ENCODE measurements around the gene FERMT3. TPM values are rescaled to one million over a fixed set of nuclear protein-coding genes. Genes with fewer than 3 reads are reported as not detected.

Gene FERMT3
- total and polyA plus RNA-seq, 2 of the 8 experiments (the other 6 are each of a cell fraction or from before 2014, with no cell fraction given) = 1.4 to 3.7 TPM

GRCh38 chr11:64165842-64166635 lies 40.5 kb upstream of the FERMT3 start, which contains the start of gene MACROD1 (continued):
- TF ChIP-seq CHD1 (IDR thresholded peaks at IDR 0.05; ENCODE audit: low read depth, low read length) = no peak
- TF ChIP-seq, protein P1, sequence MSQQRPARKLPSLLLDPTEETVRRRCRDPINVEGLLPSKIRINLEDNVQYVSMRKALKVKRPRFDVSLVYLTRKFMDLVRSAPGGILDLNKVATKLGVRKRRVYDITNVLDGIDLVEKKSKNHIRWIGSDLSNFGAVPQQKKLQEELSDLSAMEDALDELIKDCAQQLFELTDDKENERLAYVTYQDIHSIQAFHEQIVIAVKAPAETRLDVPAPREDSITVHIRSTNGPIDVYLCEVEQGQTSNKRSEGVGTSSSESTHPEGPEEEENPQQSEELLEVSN (IDR thresholded peaks at IDR 0.05) = peak; percentile 59
- TF ChIP-seq MAFK (IDR thresholded peaks at IDR 0.05; ENCODE audit: low read depth, low read length) = no peak
- TF ChIP-seq BCL11A (IDR thresholded peaks at IDR 0.05; ENCODE audit: low read depth in 2 of 2, low read length in 2 of 2) = no peak
- no peak for TF ChIP-seq SAP30 (IDR thresholded peaks at IDR 0.05; ENCODE audit: insufficient read depth, insufficient replicate concordance, low read length)
- peak; percentile 94 for TF ChIP-seq RBBP5 (IDR thresholded peaks at IDR 0.05; ENCODE audit: borderline replicate concordance, low read depth, low read length)
- TF ChIP-seq CREB1 (IDR thresholded peaks at IDR 0.05) = no peak
- TF ChIP-seq BRCA1 (IDR thresholded peaks at IDR 0.05; ENCODE audit: low read depth, low read length) = no peak
- peak; percentile 88 for TF ChIP-seq SP1 (IDR thresholded peaks at IDR 0.05; ENCODE audit: low read depth, low read length)
- TF ChIP-seq GTF2F1 (IDR thresholded peaks at IDR 0.05; ENCODE audit: borderline replicate concordance, low read depth, low read length) = no peak
- 0 out of 2 replicates have a peak, but pooled peaks have one; percentile 26 for TF ChIP-seq EGR1 (IDR thresholded peaks at IDR 0.05; ENCODE audit: borderline replicate concordance, low read depth, low read length)
- TF ChIP-seq ZNF274 (IDR thresholded peaks at IDR 0.05; ENCODE audit: borderline replicate concordance, extremely low read depth, low read length) = no peak
- TF ChIP-seq EP300 (IDR thresholded peaks at IDR 0.05; ENCODE audit: borderline replicate concordance in 1 of 2, low read depth in 2 of 2, low read length in 2 of 2) = peak in 1 of 2 experiments; percentile 60; a peak in 1 of 3 replicates
- TF ChIP-seq, protein P2, sequence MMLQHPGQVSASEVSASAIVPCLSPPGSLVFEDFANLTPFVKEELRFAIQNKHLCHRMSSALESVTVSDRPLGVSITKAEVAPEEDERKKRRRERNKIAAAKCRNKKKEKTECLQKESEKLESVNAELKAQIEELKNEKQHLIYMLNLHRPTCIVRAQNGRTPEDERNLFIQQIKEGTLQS (IDR thresholded peaks at IDR 0.05; ENCODE audit: insufficient read depth, low read depth, low read length) = no peak
- peak; percentile 52 for TF ChIP-seq TAF1 (IDR thresholded peaks at IDR 0.05; ENCODE audit: low read depth, low read length)
- TF ChIP-seq TCF12 (IDR thresholded peaks at IDR 0.05; ENCODE audit: low read depth, low read length) = peak; percentile 93; the same call in 1 of the 2 replicates
- no peak for TF ChIP-seq SP2 (IDR thresholded peaks at IDR 0.05; ENCODE audit: low read length)
- TF ChIP-seq PHF8 (conservative IDR thresholded peaks at IDR 0.05; ENCODE audit: low read depth, low read length) = peak; percentile 62; the same call in 1 of the 2 replicates
- peak; percentile 37 for TF ChIP-seq EZH2 (IDR thresholded peaks at IDR 0.05; ENCODE audit: low read depth, low read length, severe bottlenecking)
- no peak for TF ChIP-seq JUND (IDR thresholded peaks at IDR 0.05; ENCODE audit: low read length)
- no peak for TF ChIP-seq CBX8 (IDR thresholded peaks at IDR 0.05; ENCODE audit: borderline replicate concordance, low read depth, low read length)
- 0 out of 4 replicates have a peak, but pooled peaks of 1 of the 2 experiments have one; percentile 10 for TF ChIP-seq HDAC2 (IDR thresholded peaks at IDR 0.05; ENCODE audit: borderline replicate concordance in 1 of 2, low read depth in 2 of 2, low read length in 2 of 2)
- TF ChIP-seq POLR2A (IDR thresholded peaks at IDR 0.05; ENCODE audit: control extremely low read depth in 1 of 2, low read depth in 2 of 2, low read length in 2 of 2) = peak in 1 of 2 experiments; percentile 52; a peak in 1 of 3 replicates

Measured in H1 (cell line).